Stimulated activated CD4-positive, alpha-beta T cell treated with anti-CD3 and anti-CD28 coated beads, Interleukin-4, amount 100 ng/mL, for 1 hour (primary cell): ENCODE results near the gene ANKRD33.

Experiments used
- DNase-seq: peaks from one replicate; pipeline ENCODE4 v3.0.0-alpha.2; 2020

ANKRD33 gene

DNA sequence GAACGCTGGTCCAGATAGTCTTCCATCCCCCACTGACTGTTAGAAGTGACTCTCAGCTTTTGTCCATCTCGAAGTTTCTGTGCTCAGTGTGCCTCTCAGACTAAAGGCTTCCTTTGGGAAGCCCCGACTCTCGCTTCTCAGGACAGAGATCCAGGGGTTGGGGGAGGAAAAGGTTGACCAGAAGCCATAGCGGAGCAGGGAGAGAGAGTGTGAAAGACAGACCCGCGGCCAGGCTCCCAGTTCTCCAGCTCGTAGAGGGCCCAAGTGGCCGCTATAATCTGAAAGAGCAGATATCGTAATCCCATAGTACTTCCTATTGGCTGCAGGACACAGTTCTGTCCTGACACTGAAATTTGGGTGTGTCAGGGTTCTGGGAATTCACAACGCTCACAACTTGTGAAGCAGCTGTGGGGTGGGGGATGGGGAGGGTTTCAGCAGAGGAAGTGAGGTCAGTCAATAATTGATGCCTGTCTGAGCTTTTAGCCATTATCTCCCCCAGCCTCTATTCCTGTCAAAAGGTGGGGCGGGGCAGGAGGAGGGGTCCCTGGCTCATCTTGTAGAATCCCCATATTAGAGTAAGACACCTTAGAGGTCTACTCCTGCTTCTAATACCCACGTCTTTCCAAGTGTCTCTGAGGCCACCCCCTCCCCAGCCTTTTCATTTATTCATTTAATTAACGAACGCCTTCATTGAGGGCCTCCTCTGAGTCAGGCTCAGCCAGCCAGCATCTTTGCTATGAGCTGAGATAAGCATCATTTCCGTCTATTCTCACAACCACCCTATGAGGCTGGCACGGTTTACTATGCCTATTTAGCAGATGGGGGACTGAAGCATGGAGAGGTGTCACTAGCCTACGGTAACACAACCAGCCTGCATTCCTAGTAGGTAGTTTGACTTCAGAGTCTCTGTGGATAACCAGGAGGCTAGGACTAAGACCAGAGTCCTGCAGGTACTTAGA, 17.8 kb downstream of the ANKRD33 start:
- no peak for DNase-seq

DNA sequence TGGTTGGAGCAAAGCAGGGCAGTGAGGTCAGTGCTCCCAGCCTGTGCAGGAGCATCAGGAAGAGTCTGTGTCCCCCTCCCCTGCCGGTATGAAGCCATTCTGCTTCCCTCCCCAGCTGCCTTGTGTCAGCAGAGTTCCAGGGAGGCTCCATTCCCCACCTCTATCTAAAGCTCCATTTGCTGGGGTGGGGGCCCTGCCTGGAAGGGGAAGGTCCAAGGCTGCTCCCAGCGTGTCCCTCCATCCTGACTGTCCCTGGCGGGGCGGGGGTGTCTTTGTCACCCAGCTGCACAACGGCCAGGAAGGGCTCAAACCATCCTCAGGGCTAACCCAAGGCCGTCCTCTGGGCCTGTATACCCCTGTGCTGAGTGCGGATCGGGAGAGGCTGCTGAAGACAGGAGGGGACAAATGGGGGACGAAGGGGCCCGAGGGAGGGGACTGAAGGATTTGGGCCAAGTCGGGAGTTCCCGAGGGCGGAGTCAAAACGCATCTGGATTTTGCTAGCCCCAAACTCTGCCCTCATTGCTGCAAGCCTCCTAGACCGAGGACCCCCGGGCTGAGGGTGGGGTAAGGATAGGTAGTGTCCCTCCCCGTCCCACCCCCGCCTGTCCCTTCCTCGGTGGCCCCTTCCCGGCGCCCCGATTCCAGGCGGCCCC, 18.7 kb downstream of the ANKRD33 start:
- no peak for DNase-seq

DNA sequence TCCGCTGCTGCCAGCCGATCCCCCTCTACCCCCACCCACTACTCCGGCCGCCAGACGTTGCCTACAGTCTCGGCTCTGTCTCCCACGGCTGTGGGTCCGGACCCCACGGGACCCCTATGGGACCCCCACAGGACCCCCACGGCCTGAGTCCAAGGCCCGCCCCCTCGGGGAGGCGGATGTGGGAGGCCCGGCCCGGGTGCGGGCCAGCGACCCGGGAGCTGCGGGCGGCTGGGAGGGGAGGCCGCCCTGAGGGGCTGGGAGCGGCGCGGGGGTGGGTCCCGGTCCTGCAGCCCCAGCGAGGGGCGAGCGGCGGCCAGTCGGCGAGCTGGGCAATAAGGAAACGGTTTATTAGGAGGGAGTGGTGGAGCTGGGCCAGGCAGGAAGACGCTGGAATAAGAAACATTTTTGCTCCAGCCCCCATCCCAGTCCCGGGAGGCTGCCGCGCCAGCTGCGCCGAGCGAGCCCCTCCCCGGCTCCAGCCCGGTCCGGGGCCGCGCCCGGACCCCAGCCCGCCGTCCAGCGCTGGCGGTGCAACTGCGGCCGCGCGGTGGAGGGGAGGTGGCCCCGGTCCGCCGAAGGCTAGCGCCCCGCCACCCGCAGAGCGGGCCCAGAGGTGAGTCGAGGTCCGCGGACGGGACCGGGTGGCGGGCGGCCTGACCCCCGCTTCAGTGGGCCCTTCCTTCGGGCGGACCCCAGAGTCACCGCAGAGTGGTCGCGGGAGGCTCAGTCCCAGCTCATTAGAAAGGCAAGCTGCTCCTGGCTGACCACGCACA, 19.4 kb downstream of the ANKRD33 start, which contains the start of gene ACVRL1:
ACVRL1 (plus strand) TSS at position 422 of the 773 bp plus-strand sequence. CDS start 4,971 bp downstream, outside the sequence.
- DNase-seq = no peak

DNA sequence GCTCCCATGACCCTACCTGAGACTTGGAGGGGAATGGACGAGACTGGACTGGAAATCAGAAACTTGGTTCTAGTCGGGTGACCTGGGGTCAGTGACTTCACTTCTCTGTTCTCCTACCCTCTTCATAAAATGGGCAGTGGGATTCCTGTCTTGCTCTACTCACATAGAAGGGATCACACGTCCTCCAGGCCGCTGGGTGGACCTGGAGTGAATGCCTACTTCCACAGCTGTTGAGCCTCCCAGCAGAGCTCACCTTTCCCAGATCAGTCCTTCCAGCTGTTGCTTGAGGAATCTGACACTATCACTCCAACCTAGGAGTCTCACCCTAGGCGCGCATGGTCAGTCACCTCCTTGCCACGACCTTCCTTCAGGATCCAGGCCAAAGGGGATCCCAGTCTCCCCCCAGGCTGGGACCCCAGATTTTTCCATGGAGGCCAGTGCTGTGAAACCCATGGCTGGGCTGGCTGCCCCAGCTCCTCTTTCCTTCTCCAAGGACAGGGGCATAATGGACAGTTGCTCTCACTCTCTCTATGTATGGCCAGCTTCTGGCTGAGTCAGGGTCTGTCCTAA, 20.0 kb downstream of the ANKRD33 start:
- DNase-seq = no peak

DNA sequence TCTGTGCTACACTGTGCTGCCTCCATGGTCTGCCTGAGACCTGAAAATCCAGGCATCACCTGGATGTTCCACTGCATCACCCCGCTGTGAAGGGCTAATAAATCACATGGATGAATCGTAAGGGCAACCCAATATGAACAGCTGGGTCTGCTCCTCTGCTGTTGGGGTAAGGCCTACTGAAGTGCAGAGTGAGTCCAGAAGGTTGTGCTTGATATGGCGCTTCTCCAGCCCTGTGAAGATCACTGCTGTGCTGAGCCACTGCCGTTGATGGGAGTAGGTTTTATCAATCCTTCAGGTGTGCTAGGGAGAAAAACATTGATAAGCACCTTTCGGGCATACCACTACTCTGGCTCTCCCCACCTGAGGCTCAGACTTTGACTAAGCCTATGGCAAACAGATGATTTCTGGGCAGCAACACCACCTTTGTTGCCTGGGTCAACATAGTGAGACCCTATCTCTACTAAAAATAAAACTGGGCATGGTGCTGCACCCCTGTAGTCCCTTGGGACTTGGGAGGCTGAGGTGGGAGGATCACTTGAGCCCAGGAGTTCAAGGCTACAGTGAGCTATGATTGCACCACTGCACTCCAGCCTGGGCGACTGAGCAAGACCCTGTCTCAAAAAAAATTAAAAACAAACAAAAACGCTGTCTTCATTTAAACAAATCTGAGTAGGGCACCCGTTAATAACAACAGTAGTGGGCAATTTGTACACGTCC, 21.1 kb downstream of the ANKRD33 start:
- no peak for DNase-seq

DNA sequence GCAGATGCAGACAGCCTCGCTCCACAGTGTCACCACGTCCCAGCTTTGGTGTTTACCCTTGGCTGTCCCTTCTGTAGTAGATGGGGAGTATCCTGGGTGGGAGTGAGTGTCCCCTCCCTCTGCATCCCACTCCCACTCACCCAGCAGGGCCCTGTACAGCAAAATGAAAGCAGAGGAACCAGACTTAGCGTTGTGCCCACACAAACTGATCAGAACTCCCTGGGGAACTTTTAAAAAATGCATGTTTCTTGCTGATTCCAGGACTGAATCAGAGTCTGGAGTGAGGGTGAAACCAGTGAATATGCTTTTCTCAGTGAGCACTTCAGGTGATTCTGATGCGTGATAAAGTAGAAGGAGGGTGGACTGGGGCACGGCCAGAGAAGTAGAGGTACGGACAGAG, 22.3 kb downstream of the ANKRD33 start:
- DNase-seq = no peak

DNA sequence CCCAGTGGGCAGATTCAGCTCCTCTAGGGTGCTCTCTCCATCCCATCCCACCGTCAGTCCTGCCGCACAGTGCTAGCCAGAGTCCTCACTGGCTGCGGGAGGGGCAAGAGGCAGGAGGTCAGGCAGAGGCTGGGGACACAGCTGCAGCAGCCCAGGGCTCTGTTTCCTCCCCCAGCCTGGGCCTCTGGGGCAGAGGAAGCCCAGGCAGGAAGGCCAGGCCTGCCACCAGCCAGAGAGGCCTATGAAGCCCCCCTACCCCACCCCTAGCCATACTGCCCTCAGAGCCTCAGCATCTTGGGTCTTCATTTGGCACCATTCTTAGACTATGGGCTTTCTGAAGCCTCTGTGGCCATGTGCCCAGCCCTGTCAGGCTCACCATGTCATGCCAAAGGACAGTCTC, 22.8 kb downstream of the ANKRD33 start:
- no peak for DNase-seq

DNA sequence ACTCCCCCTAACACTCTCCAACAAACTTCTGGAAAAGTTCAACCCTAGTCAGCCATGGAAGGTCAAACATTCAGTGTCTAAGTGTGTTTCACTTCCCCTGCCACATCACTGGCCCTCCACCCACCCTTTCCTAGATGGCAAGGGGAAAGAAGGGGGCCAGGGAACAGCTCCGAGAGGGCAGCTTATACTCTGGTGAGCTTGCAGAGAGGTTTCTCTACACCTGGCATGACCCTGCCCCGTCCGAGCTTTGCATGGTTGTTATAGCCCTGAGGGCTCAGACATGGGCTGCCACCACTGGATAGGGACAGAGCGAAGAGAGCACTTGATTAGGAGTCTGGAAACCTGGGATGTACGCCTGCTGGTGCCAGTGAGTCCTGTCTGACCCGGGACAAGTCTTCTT, 23.4 kb downstream of the ANKRD33 start:
- no peak for DNase-seq

DNA sequence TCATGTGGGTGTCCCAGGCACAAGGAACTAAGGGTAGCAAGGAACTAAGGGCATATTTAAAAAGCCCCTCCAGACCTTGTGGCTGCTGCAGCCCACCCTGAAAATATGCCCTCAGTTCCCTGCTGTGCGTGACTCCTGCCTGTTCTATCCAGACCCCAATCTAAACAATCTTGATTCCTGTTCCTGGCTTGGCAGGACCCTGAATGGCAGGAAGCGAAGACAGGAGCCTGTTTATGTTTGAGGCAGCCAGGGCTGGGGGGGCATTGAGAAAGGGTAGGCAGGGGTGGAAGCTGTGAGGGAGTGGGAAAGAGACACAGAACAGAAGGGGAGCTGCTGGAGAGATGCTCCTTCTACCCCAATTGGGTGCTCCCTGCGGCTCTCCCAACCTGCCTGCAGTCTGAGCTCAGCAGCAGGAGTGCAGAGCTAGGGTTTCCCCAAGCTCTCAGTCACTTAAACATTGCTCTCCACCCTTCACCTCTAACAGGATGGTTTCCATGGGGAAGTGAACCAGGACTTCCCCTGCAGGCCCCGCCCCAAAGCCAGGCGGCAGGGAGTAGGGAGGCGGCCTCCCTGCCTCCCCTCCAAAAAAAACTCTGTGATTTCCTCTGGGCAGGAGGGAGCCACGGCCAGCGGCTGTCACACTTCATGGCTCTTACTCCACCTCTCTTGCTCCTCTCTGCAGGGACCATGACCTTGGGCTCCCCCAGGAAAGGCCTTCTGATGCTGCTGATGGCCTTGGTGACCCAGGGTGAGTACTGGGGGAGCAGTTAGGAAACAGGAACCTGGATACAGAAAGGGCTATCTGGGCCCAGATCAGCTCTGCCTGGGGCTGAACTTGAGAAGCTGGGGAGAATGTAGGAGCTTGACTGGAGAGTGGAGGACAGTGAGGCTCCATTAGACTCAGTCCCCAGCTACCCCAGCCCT, 24.1 kb downstream of the ANKRD33 start:
- DNase-seq = no peak

DNA sequence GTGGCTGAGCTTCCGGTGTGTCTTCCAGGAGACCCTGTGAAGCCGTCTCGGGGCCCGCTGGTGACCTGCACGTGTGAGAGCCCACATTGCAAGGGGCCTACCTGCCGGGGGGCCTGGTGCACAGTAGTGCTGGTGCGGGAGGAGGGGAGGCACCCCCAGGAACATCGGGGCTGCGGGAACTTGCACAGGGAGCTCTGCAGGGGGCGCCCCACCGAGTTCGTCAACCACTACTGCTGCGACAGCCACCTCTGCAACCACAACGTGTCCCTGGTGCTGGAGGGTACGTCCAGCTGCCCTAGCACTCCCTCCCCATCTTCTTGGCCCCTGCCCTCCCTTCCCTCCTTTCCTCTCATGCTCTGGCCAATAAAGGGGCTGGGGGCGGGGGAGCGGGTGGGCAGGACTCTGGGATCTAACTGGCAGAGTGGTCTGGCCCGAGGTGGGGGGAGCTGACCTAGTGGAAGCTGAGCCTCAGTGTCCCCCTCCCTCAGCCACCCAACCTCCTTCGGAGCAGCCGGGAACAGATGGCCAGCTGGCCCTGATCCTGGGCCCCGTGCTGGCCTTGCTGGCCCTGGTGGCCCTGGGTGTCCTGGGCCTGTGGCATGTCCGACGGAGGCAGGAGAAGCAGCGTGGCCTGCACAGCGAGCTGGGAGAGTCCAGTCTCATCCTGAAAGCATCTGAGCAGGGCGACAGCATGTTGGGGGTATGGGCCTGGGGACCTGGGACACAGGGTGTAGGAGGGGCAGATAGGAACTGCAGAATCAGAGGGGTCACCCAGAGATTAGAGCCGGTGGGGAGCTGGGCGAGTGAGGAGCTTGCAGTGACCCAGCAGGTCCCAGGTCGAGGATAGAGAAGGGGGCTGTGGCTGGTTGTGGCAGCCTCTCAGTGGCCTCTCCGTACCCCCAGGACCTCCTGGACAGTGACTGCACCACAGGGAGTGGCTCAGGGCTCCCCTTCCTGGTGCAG, 25.4 kb downstream of the ANKRD33 start:
- no peak for DNase-seq

DNA sequence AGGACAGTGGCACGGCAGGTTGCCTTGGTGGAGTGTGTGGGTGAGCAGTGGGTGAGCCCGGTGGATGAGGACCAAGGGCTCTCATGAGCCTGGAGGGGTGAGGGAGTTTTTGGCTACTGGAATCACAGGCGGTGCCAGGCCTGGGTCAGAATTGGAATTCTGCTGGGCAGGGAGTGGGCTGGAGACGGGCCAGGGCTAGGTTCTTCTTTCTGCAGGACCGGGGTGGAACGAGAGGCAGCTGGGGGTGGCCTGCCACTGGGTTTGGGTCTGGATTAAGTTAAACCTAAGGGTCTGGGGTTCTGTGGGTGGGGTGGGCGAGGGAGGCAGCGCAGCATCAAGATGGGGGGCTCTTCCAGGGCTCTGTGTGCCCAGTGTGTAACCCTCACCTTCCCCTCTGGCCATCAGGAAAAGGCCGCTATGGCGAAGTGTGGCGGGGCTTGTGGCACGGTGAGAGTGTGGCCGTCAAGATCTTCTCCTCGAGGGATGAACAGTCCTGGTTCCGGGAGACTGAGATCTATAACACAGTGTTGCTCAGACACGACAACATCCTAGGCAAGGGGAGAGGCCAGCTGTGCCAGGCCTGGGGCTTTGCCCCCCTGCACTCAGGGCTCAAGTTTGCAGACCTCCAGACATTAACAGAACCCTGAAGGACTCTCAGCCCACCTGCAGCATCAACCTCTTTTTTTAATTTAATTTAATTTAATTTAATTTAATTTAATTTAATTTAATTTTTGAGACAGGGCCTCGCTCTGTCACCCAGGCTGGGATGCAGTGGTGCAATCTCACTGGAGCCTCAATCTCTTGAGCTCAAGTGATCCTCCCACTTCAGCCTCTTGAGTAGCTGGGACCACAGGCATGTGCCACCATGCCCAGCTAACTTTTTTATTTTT, 26.4 kb downstream of the ANKRD33 start:
- no peak for DNase-seq

DNA sequence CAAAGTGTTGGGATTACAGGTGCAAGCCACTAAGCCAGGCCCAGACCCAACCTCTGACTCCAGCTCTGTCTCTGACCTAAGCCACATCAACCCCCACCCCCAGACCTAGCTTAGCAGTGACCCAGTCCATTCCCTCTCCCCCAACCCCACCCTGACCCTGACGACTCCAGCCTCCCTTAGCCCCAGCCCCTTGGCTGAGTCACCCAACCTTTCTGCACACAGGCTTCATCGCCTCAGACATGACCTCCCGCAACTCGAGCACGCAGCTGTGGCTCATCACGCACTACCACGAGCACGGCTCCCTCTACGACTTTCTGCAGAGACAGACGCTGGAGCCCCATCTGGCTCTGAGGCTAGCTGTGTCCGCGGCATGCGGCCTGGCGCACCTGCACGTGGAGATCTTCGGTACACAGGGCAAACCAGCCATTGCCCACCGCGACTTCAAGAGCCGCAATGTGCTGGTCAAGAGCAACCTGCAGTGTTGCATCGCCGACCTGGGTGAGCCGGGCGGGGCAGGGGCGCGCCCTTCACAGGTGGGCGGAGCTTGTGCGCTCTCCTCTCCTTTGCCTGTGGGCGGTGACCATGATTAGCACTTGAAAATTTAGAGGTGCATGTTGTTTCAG, 27.2 kb downstream of the ANKRD33 start:
- DNase-seq = no peak

DNA sequence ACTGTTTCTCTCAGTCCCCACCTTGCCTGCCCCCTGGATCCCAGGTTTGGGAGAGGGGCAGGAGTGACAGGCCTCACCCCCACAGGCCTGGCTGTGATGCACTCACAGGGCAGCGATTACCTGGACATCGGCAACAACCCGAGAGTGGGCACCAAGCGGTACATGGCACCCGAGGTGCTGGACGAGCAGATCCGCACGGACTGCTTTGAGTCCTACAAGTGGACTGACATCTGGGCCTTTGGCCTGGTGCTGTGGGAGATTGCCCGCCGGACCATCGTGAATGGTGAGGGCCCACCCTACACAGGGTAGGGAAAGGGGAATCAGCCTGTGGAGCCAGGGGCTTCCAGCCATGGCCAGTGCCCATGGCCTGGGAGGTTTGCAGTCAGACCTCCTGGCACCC, 28.0 kb downstream of the ANKRD33 start:
- no peak for DNase-seq

DNA sequence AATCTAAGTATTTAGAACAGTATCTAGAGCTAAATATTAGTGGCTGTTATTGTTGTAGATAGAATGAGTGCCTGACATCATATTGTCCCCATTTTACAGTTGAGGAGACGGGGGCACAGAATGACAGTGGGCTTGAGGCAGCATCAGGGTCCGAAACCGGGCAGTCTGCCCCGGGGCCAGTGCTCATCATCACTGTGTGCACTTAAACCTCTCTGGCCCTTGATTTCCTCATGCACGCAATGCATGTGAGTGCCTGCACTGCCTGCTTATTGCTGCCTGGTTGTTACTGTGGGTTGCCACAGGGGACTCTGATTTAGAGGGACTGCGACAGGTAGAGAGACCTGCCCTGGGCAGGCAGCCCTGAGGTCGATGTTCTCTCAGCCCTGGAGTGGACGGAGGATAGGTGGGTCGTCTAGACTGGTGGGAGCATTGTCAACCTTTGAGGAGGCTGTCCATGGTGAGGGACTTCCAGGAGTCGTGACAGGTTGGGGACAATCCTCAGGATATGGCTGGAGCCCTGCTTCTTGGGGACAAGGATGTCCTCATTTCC, 29.2 kb downstream of the ANKRD33 start:
- DNase-seq = no peak

DNA sequence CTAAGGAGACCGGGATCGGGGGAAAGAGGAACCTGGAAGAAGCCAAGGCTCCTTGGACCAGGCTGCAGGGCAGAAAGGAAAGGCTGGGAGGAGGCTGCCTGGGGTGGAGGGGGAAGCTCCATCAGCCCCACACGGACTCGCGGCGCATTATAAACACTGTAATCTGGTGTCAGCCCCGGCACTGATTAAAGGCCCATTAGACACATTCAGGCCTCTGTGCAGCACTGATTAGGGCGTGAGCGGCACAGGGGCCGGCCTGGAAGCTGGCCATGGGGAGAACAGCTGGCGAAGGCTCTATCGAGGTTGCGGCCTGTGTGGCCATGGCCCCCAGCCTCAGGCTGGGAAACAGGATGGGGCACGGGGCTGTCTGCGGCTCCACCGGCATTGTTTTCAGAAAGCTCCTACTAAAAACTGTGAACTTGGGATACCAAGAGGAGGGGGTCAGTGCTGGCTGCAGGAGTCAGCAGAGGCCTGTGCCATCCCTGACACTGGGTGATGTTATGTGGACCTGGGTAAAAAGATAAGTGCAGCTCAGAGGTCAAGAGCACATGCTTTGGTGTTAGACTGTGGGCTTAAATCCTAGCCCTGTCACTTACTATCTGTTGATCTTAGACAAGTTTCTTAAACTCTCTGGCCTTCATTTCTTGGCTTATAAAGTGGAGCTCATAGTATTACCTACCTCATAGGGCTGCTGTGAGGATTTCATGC, 30.0 kb downstream of the ANKRD33 start:
- DNase-seq = no peak

DNA sequence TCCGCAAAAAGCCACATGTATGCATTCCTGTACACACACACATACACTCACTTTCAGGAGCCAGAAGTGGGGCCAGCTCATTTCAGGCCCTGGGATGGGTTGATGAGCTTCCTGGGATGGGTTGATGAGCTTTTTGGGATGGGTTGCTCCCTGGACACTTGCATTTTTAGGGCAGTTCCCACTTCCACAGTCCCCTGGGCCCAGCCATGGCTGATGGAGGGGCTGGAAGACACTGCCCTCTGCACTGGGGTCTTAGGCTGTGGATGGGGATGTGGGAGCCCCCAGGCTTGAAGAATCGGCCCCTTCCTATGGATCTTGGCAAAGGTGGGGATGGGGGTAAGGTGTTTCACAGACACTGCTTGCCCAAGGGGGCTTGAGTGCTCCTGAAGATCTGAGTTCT, 32.1 kb downstream of the ANKRD33 start:
- DNase-seq = no peak

DNA sequence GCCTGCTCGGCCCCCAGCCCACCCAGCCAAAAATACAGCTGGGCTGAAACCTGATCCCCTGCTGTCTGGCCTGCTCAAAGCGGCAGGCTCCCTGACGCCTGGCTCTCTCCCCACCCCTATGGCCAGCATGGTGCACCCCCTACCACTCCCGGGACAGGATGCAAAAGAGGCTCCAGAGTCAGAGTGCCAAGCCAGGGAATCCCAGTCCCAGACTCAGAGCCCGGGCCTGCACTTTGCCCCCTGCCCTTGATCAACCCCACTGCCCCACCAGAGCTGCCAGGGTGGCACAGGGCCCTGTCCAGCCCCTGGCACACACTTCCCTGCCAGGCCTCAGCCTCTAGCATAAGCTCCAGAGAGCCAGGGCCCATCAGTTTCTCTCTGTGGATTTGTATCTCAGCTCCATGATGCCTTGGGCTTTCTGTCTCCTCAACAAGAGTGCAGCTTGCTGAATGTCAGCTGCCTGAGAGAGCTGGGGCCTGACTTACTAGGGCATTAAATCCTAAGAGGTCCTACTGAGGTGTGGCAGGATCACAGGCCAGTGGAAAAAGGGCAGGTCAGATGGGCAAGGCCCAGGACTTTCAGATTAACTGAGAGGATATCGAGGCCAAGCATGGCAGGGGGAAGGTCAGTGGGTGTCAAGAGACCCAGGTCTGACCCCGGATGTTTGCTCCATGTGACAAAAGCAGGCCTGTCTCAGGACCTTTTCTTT, 33.3 kb downstream of the ANKRD33 start:
- no peak for DNase-seq
